GM19099 (cell line): ENCODE results near the gene FRYL.

Experiments
- POLR2A ChIP-seq: IDR thresholded peaks from 3 replicates; pipeline ENCODE4 v1.6.1; 2011; ENCODE audit warnings: low read depth; ENCODE audit not compliant: insufficient read length; ENCODE audit errors: extremely low read depth

FRYL gene

DNA sequence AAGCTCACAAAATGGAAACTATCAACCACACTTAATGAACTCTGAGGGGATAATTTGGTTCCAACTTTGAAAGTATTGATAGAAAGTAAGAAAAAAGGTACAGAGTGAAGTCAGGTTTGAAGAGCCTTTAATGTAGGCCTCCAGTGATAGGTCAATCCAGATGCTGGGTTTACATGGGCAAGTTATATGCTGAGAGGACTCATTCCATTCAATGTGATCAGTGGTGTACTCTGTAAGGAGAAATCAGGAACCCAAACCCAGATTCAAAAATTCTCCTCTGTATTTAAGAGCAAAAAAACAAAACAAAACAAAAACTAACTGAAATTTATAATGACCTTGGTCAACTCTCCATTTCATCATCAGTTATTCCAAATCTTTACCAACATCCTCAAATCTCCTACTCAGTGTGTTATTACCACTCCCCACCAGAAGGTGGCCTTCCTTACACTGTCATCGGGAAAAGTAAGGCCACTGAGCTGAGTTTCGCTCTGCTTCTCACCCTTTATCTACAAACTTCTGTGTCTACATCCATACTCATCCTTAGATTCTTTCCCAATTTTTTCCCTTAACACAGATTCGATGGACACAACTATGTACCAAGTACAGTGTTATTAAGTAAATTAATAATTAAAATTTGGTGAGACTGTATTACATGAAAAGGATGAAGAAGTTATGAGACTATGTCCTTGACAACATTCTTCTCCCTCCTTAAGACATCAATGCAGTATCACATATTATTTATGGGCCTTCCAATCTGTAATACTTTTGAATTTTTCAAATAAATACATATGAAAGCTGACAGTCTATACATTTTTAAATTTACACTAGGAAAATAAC lies 201.7 kb downstream of the FRYL start:
- TF ChIP-seq POLR2A, result no peak

DNA sequence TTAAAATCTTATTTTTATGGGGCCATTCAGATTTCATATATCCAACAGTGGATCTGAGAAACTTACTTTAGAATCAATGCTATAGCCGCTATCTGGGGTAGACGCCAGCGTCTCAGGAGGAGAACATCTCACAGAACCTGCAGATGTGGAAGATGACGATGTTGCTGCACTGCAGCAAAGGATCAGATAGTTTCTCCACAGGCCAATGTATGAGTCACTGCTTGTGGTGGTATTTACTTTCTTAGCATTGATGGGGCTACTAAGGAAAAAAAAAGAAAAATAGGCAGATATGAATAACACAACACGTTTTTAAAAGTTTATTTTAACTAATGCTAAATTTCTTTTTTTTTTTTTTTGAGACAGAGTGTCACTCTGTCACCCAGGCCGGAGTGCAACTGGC lies 204.1 kb downstream of the FRYL start:
- no peak for TF ChIP-seq POLR2A

- no peak for TF ChIP-seq POLR2A
These were observed 208.6 kb downstream of the FRYL start for GRCh38 chr4:48571471-48571870.

- no peak for TF ChIP-seq POLR2A
These were observed 209.3 kb downstream of the FRYL start for GRCh38 chr4:48570646-48571220.

DNA sequence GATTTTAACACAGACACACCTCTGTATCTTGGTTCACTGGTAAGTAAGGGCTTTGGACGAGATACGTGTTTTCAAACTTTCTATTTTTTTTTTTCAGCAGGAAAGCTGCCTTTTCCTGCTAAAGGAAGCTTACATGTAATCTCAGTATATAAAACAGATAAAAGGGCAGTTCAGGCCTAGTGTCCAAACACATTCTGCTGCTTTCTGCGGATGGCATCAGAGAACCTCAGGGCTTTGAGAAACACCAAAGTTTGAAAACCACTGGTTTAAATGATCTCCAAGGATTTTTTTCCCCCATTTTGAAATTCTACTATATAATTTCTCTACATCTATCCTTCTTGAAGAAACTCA lies 214.1 kb downstream of the FRYL start:
- TF ChIP-seq POLR2A, result no peak

GRCh38 chr4:48565362-48566033 lies 214.6 kb downstream of the FRYL start:
- TF ChIP-seq POLR2A, result no peak

DNA sequence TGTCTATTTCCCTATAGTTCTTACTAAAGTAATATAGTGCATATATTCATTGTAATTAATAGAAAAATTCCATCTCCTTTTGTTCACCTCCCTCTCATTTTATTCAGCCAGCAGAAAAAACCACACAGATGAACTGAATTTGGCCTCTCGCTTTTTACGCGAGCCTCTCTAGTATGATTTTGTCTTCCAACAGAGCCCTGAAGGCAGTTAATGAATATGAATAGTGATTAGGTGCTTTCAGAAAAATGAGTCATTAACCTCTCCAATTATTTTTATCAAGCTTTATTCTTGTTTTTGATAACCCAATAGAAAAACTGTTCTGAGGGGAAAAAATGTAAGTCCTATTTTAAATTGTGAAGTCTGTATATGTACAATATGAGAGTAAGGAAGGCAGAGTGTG lies 215.9 kb downstream of the FRYL start:
- TF ChIP-seq POLR2A, result no peak

DNA sequence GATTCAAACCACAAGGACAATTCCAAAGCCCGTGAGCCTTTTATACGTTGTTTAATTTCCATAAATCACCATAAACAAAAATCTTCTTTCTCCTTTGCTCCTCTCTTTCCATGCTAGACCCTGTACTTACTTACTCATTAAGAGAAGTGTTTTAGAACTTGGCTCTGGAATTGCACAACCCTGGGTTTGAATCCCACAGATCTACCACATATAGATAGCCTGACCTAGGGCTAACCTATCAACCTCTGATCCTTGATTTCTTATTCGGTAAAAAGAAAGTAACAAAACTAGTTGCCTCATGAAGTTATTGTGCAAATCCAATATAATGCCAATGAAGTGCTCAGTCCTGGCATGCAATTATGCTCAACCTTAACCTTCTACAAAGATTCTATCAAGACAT lies 221.3 kb downstream of the FRYL start:
- no peak for TF ChIP-seq POLR2A

GRCh38 chr4:48558026-48558425 lies 222.1 kb downstream of the FRYL start:
- no peak for TF ChIP-seq POLR2A

- TF ChIP-seq POLR2A, result no peak
These were observed 222.6 kb downstream of the FRYL start for GRCh38 chr4:48557478-48557877.

GRCh38 chr4:48556268-48556667 lies 223.8 kb downstream of the FRYL start:
- TF ChIP-seq POLR2A, result no peak

DNA sequence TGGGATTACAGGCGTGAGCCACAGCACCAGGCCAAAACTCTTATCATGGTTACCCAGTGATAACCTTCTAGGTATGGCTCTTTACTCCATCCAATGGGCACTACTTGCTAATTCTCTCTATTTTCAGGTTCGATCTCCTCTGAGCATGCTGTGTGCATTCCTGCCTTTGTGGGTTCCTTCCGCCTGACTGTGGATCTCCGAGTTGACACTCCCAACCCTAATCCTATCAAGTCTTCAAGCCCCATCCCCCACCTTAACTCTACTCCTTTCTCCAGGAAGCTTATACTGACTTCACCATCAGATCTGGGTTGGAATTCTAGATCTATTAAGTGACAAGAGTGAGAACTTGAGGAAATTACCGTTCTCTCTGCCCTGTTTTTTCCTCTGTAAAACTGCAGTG lies 225.5 kb downstream of the FRYL start:
- no peak for TF ChIP-seq POLR2A

GRCh38 chr4:48553720-48554119 lies 226.4 kb downstream of the FRYL start:
- no peak for TF ChIP-seq POLR2A

GRCh38 chr4:48546336-48546735 lies 233.7 kb downstream of the FRYL start:
- no peak for TF ChIP-seq POLR2A

DNA sequence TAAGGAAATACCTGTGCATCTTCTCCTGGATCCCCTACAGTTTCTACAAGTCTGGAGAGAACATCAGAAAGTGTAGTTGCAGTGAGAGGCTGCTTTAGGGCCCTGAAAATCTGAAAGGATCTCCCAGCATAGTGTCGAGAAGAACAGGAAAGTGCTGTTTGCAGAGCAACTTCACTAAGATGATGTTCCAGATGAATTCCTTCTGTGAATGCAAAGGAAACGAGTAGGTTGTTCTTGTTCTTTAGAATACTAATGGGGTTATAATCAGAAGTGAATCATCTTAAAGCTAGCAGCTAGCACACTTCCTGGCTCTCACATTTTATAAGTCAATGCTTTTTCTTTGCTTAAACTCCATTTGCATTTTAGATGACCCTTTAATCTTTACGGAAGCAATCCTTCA lies 236.3 kb downstream of the FRYL start:
- no peak for TF ChIP-seq POLR2A

DNA sequence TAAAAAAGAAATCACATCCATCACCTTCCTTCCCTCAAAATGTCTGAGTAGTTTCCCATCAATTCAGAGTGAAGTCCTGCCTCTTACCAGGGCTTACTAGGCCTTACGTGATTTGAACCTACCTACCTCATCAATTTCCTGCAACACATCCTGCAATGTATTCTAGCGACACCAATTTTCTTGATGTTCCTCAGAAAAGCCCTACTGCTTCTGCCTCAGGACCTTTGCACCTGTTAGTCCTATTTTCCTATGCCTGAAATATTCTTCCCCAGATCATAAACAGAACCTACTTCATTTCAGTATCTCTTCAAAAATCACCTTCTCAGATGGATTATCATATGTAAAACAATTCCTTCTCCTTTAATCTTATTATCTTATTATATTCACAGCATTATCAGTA lies 237.2 kb downstream of the FRYL start:
- TF ChIP-seq POLR2A, result no peak

- TF ChIP-seq POLR2A, result no peak
These were observed 240.5 kb downstream of the FRYL start for GRCh38 chr4:48539597-48539996.

DNA sequence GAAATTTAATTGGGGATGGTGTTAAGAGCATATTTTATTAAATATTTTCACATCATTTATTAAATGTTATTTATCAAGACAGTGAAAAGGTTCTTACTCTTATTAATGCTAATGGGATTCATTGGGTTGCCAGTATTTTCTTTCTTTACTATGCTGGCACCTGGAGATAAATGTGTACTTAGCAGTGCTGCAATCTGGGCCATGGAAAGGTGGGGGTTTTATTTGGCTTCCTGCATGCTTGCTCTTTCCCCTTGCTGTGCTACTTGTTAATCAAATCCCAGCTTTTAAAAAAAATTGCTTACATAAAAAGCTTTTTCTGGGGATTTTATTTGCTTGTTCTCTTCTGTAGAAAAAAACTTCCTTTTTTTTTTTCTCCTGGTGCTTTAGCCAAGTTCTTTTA lies 241.7 kb downstream of the FRYL start:
- TF ChIP-seq POLR2A, result no peak
